Testis (tissue), 2 donors: ENCODE data around the gene PSMA6.

Source experiments
- CTCF ChIP-seq, 3 experiments: fragments of 450-650 bp in 2 of 3; fragments of 200-600 bp in 1 of 3; sonication (generic) in 1 of 3; IDR thresholded peaks; one replicate each; pipeline ENCODE4 v1.5.1; 2016 to 2019; ENCODE audit warnings: antibody characterized with exemption in 3 of 3, mild to moderate bottlenecking in 2 of 3, moderate library complexity in 1 of 3
- POLR2A ChIP-seq: fragments of 450-650 bp; IDR thresholded peaks from one replicate; pipeline ENCODE4 v1.6.1; 2017; ENCODE audit warnings: antibody characterized with exemption, mild to moderate bottlenecking, moderate library complexity

GRCh38 chr14:35289623-35290022 lies 2.6 kb upstream of the PSMA6 start:
- TF ChIP-seq CTCF (IDR thresholded peaks at IDR 0.05) (no peak), POLR2A (no peak)
